OCI-LY3 (cell line): Measurements from ENCODE around the gene ZCCHC14.
"Not testable (repeated sequence)": the region's sequence is repeated elsewhere in the genome, so short reads cannot be mapped to it uniquely, and the experiment has no call there.

Experiments
- H2AFZ ChIP-seq: fragments of 200-600, 300-600 bp; shearing (Covaris generic); 2 replicates; pipeline ENCODE4 v1.6.0; 2014; ENCODE audit warnings: antibody characterized with exemption, low read depth, low read length
- H3K27ac ChIP-seq: fragments of 200-600, 300-600 bp; sonication (generic); 2 replicates; pipeline ENCODE4 v1.5.1; 2014; ENCODE audit warnings: mild to moderate bottlenecking, low read length, moderate library complexity, mixed read lengths
- H3K27me3 ChIP-seq: fragments of 200-600, 300-600 bp; sonication (generic); 2 replicates; pipeline ENCODE4 v1.6.1; 2014; ENCODE audit warnings: low read depth, low read length, mixed read lengths
- H3K36me3 ChIP-seq: fragments of 200-600, 300-600 bp; sonication (generic); replicated peaks from 2 replicates; pipeline ENCODE3; 2014; ENCODE audit warnings: low read depth, low read length, mixed read lengths
- H3K4me1 ChIP-seq: fragments of 300-600, 200-600 bp; sonication (generic); 2 replicates; pipeline ENCODE4 v1.6.1; 2014; ENCODE audit warnings: low read length, mixed read lengths
- H3K4me2 ChIP-seq: fragments of 200-600, 300-600 bp; sonication (generic); 2 replicates; pipeline ENCODE4 v1.6.1; 2014; ENCODE audit warnings: low read length, mixed read lengths
- H3K4me3 ChIP-seq: fragments of 300-600, 200-600 bp; sonication (generic); 2 replicates; pipeline ENCODE4 v1.5.1; 2014; ENCODE audit warnings: antibody characterized with exemption, mild to moderate bottlenecking, low read length, moderate library complexity
- H3K79me2 ChIP-seq: fragments of 300-600, 200-600 bp; shearing (Covaris generic); 2 replicates; pipeline ENCODE4 v1.6.1; 2014; ENCODE audit warnings: mild to moderate bottlenecking, low read length, mixed read lengths
- H3K9ac ChIP-seq: fragments of 300-600, 200-600 bp; shearing (Covaris generic); 2 replicates; pipeline ENCODE4 v1.6.0; 2014; ENCODE audit warnings: mild to moderate bottlenecking, low read length, moderate library complexity
- H3K9me3 ChIP-seq: fragments of 200-600, 300-600 bp; shearing (Covaris generic); 2 replicates; pipeline ENCODE4 v1.6.1; 2014; ENCODE audit warnings: low read length, mixed read lengths; ENCODE audit not compliant: insufficient read depth
- H4K20me1 ChIP-seq: fragments of 200-600, 300-600 bp; sonication (generic); 2 replicates; pipeline ENCODE4 v1.6.1; 2016; ENCODE audit warnings: low read length, mixed read lengths; ENCODE audit not compliant: insufficient read depth
- EZH2phosphoT487 ChIP-seq: fragments of 200-600 bp; shearing (Covaris generic); IDR thresholded peaks from 2 replicates; pipeline ENCODE4 v1.6.1; 2018; ENCODE audit warnings: antibody characterized with exemption, mixed run types, low read depth
- TF ChIP-seq, protein P1 (sequence below): fragments of 200-600, 300-600 bp; sonication (generic); IDR thresholded peaks from 2 replicates; pipeline ENCODE4 v1.5.1; 2014; ENCODE audit warnings: antibody characterized with exemption, low read length, low read depth

ZCCHC14 gene

GRCh38 chr16:87486282-87486681, 6.5 kb downstream of the ZCCHC14 start:
- Histone ChIP-seq H3K36me3 (no peaks in the 10 kb centered on the region), H3K27ac (no peak overlapping the region), H3K9me3 (no peaks in the 10 kb centered on the region), H2AFZ (no peak overlapping the region), H3K27me3 (no peaks in the 10 kb centered on the region), H3K4me3 (no peak overlapping the region), H3K4me1 (peaks cover 4% of the 10 kb centered on the region), H3K4me2 (no peak overlapping the region), H3K9ac (no peak overlapping the region), H4K20me1 (no peaks in the 10 kb centered on the region), H3K79me2 (no peaks in the 10 kb centered on the region)
- no peak for TF ChIP-seq EZH2phosphoT487
- TF ChIP-seq, protein P1, sequence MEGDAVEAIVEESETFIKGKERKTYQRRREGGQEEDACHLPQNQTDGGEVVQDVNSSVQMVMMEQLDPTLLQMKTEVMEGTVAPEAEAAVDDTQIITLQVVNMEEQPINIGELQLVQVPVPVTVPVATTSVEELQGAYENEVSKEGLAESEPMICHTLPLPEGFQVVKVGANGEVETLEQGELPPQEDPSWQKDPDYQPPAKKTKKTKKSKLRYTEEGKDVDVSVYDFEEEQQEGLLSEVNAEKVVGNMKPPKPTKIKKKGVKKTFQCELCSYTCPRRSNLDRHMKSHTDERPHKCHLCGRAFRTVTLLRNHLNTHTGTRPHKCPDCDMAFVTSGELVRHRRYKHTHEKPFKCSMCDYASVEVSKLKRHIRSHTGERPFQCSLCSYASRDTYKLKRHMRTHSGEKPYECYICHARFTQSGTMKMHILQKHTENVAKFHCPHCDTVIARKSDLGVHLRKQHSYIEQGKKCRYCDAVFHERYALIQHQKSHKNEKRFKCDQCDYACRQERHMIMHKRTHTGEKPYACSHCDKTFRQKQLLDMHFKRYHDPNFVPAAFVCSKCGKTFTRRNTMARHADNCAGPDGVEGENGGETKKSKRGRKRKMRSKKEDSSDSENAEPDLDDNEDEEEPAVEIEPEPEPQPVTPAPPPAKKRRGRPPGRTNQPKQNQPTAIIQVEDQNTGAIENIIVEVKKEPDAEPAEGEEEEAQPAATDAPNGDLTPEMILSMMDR, result no peak

GRCh38 chr16:87485792-87486191, 7.0 kb downstream of the ZCCHC14 start:
- H3K4me1 ChIP-seq, H3K9ac ChIP-seq, H3K27me3 ChIP-seq, H3K4me3 ChIP-seq, H3K4me2 ChIP-seq, H3K27ac ChIP-seq, H2AFZ ChIP-seq, H3K36me3 ChIP-seq, H4K20me1 ChIP-seq, H3K9me3 ChIP-seq, H3K79me2 ChIP-seq: not testable (repeated sequence)
- TF ChIP-seq, protein P1, result 0 out of 2 replicates have a peak, but pooled peaks have one; percentile 10

DNA sequence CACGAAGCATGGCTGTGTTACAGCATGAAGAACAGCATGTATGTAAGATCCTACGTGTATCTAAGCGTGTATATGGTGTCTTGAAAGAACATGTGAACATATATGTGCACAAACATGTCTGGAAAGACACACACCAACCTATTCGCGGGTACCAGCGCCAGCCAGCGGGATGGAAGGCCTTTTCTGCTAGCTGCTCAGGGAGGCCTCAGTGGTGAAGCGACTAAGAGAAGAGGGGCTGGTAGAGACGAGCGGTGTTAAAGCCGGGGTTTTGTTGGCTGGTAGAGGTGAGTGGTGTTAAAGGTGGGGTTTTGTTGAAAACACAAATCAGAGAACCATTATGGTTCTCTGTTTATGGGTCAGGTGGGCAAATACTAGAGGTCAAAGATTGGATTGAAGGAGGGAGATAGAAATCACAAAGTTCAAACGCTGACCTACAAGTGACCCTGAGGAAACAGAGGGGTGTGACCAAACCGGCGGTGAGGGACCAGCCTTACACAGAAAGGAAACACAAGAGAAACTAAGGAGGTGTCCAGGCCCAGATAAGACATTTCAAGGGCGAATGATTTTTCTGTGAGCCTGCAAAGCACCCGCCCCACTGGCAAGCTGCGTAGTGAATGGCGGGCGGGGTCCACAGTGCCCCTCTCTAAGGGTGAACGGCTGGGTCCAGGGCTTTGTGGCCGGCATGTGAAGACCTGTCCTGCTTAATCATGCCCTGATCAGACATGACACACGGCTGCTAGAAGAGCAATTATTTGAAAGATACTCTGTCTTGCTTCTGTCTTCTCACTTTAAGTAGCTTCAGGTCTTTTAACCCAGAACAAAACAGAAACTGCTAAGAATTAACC, 8.1 kb downstream of the ZCCHC14 start:
- no peak overlapping the region for H3K27ac ChIP-seq
- TF ChIP-seq, protein P1, result no peak
- TF ChIP-seq EZH2phosphoT487, result no peak
- H3K4me2 ChIP-seq, result no peak overlapping the region
- no peaks in the 10 kb centered on the region for H3K36me3 ChIP-seq
- no peak overlapping the region for H3K4me3 ChIP-seq
- no peak overlapping the region for H2AFZ ChIP-seq
- no peaks in the 10 kb centered on the region for H3K27me3 ChIP-seq
- no peaks in the 10 kb centered on the region for H4K20me1 ChIP-seq
- H3K9ac ChIP-seq, result no peak overlapping the region
- H3K9me3 ChIP-seq, result no peaks in the 10 kb centered on the region
- H3K79me2 ChIP-seq, result no peaks in the 10 kb centered on the region
- H3K4me1 ChIP-seq, result peaks cover 4% of the 10 kb centered on the region

- peaks cover 4% of the 10 kb centered on the region for H3K4me1 ChIP-seq
Measured at GRCh38 chr16:87483481-87483880, 9.3 kb downstream of the ZCCHC14 start.

DNA sequence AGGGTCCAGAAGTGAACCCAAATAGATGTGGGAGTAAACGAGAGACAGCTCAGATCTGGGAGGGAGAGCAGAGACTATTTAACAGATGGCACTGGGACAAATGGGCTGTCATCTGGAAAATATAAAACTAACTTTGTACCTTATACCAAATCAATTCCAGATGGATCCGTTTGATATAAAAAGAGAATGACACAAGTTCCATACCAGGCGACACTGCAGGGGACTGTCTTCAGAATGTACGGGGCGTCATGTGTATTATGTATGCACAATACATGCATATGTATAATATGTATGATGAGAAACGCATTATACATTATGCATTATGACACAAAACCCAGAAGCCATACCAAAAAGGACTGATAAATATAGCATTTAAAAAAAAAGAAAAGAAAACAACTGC, 10.2 kb downstream of the ZCCHC14 start:
- not testable (repeated sequence) for H3K4me3 ChIP-seq, H4K20me1 ChIP-seq, H3K4me1 ChIP-seq, H3K79me2 ChIP-seq, H2AFZ ChIP-seq, H3K27me3 ChIP-seq, H3K9me3 ChIP-seq, H3K9ac ChIP-seq, H3K27ac ChIP-seq, H3K4me2 ChIP-seq, H3K36me3 ChIP-seq

More at GRCh38 chr16:87483481-87483880, 9.3 kb downstream of the ZCCHC14 start:
- no peak overlapping the region for H3K9ac ChIP-seq
- no peak overlapping the region for H3K4me2 ChIP-seq
- no peak for TF ChIP-seq EZH2phosphoT487
- TF ChIP-seq, protein P1, result no peak
- no peak overlapping the region for H2AFZ ChIP-seq
- no peaks in the 10 kb centered on the region for H3K27me3 ChIP-seq
- no peaks in the 10 kb centered on the region for H3K36me3 ChIP-seq
- H3K9me3 ChIP-seq, result no peaks in the 10 kb centered on the region
- no peaks in the 10 kb centered on the region for H3K79me2 ChIP-seq
- H3K27ac ChIP-seq, result no peak overlapping the region
- no peak overlapping the region for H3K4me3 ChIP-seq
- H4K20me1 ChIP-seq, result no peaks in the 10 kb centered on the region
